ENCODE data around the gene ABCC6. TPM values are rescaled to one million over a fixed set of nuclear protein-coding genes. Genes with fewer than 3 reads are reported as not detected.

ABCC6 gene
- total and polyA plus RNA-seq, 2 of the 4 experiments (the other 2 are of a cell fraction): 0.36 to 1.3 TPM

GRCh38 chr16:16163109-16163508 lies 60.2 kb downstream of the ABCC6 start:
- Histone ChIP-seq H3K9me3 (ENCODE audit: control insufficient read depth, insufficient read depth, low read length) (peaks cover 13% of the 10 kb centered on the region), H2AK5ac (ENCODE audit: low read depth, low read length) (no peak overlapping the region), H3K18ac (ENCODE audit: low read depth, low read length) (no peak overlapping the region), H2AK9ac (replicated peaks; ENCODE audit: low read depth, low read length, poor library complexity) (no peak overlapping the region), H3K4me2 (ENCODE audit: low read depth, low read length) (no peak overlapping the region), H3K27me3 (ENCODE audit: control insufficient read depth, insufficient read depth, low read length) (no peaks in the 10 kb centered on the region; the same call in 1 of the 2 replicates), H3K14ac (replicated peaks; ENCODE audit: low read depth, low read length) (no peak overlapping the region), H3K23ac (ENCODE audit: low read depth, low read length) (no peak overlapping the region), H3K4me1 (ENCODE audit: control insufficient read depth, insufficient read depth, low read length) (no peaks in the 10 kb centered on the region), H3K27ac (ENCODE audit: insufficient read depth, low read length) (no peak overlapping the region), H3K9me1 (ENCODE audit: insufficient read depth, low read length) (no peaks in the 10 kb centered on the region), H3K79me1 (ENCODE audit: low read depth in 1 of 2, low read length in 2 of 2) (no peaks in the 10 kb centered on the region), H4K8ac (ENCODE audit: low read depth in 2 of 2, low read length in 2 of 2) (no peak overlapping the region), H2AFZ (replicated peaks; ENCODE audit: low read length, poor library complexity) (no peak overlapping the region), H4K20me1 (ENCODE audit: insufficient read depth, low read length) (no peaks in the 10 kb centered on the region), H2BK15ac (ENCODE audit: low read depth, low read length) (no peak overlapping the region), H2BK5ac (ENCODE audit: low read depth, low read length, poor library complexity, severe bottlenecking) (no peak overlapping the region), H2BK20ac (ENCODE audit: low read depth, low read length) (no peak overlapping the region), H2BK120ac (ENCODE audit: low read depth, low read length) (no peak overlapping the region), H3K4ac (ENCODE audit: low read depth, low read length) (no peak overlapping the region), H3K4me3 (ENCODE audit: insufficient read depth, low read depth, low read length) (no peak overlapping the region), H4K5ac (ENCODE audit: low read depth, low read length) (no peak overlapping the region), H3K9ac (ENCODE audit: low read depth, low read length) (no peak overlapping the region), H4K91ac (ENCODE audit: insufficient read depth, low read depth, low read length) (no peak overlapping the region), H3K36me3 (ENCODE audit: control insufficient read depth, insufficient read depth, low read length) (peaks cover 3% of the 10 kb centered on the region; the same call in 1 of the 2 replicates), H3K56ac (ENCODE audit: extremely low read depth, insufficient read depth, low read length) (no peak overlapping the region)
- TF ChIP-seq MAFK (IDR thresholded peaks at IDR 0.05; ENCODE audit: low read depth, low read length) (no peak), BHLHE40 (IDR thresholded peaks at IDR 0.05; ENCODE audit: low read depth, low read length) (no peak), FOS (IDR thresholded peaks at IDR 0.05; ENCODE audit: low read depth, low read length) (no peak), MAZ (IDR thresholded peaks at IDR 0.05; ENCODE audit: borderline replicate concordance, low read depth, low read length) (no peak), CEBPB (IDR thresholded peaks at IDR 0.05; ENCODE audit: low read depth, low read length) (no peak)
- TF ChIP-seq, protein P1, sequence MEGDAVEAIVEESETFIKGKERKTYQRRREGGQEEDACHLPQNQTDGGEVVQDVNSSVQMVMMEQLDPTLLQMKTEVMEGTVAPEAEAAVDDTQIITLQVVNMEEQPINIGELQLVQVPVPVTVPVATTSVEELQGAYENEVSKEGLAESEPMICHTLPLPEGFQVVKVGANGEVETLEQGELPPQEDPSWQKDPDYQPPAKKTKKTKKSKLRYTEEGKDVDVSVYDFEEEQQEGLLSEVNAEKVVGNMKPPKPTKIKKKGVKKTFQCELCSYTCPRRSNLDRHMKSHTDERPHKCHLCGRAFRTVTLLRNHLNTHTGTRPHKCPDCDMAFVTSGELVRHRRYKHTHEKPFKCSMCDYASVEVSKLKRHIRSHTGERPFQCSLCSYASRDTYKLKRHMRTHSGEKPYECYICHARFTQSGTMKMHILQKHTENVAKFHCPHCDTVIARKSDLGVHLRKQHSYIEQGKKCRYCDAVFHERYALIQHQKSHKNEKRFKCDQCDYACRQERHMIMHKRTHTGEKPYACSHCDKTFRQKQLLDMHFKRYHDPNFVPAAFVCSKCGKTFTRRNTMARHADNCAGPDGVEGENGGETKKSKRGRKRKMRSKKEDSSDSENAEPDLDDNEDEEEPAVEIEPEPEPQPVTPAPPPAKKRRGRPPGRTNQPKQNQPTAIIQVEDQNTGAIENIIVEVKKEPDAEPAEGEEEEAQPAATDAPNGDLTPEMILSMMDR (conservative IDR thresholded peaks at IDR 0.05; ENCODE audit: low read depth, low read length): no peak
- TF ChIP-seq, protein P2, sequence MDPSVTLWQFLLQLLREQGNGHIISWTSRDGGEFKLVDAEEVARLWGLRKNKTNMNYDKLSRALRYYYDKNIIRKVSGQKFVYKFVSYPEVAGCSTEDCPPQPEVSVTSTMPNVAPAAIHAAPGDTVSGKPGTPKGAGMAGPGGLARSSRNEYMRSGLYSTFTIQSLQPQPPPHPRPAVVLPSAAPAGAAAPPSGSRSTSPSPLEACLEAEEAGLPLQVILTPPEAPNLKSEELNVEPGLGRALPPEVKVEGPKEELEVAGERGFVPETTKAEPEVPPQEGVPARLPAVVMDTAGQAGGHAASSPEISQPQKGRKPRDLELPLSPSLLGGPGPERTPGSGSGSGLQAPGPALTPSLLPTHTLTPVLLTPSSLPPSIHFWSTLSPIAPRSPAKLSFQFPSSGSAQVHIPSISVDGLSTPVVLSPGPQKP (IDR thresholded peaks at IDR 0.05; ENCODE audit: borderline replicate concordance, low read depth, low read length): no peak
- 100% methylated on average over 1 of the region's 4 CpGs; no CpG with 5 or more reads in 1 of the 2 experiments for WGBS, 2 experiments (ENCODE audit: extremely low coverage in 2 of 2, insufficient read length in 1 of 2)
- intact Hi-C loops (cut with micrococcal nuclease): no loop called here
- CTCF ChIA-PET: interaction anchor here (0.9 kb wide), 1 partner anchor 12 kb away, joined by 3 read pairs; no protein-coding TSS in a partner anchor
- in situ Hi-C loops (cut with MboI; ENCODE audit: low sequenced_read_pairs): no loop called here
- POLR2A ChIA-PET (ENCODE audit: unreplicated experiment): no interaction called here
- no peak for ATAC-seq (ENCODE audit: low read depth)
- no TSS peak for BruUV-seq (replicated peaks)
- dilution Hi-C loops (cut with HindIII; ENCODE audit: low sequenced_read_pairs, unreplicated experiment): no loop called here
- DNase-seq: no peak

Measured in IMR-90 (cell line).